PC-3 (cell line): ENCODE results near the gene TSHZ2. TPM values are rescaled to one million over a fixed set of nuclear protein-coding genes. Genes with fewer than 3 reads are reported as not detected.

Source experiments
- ATAC-seq: fragments of 200-7000 bp; cut with Tn5 transposase; 2 replicates; pipeline ENCODE4 v1.9.1; 2020; ENCODE audit warnings: mild to moderate bottlenecking, moderate library complexity
- BruUV-seq: library from RNA; stranded (reverse); fragments of 400-500 nt; replicated peaks from 2 replicates; lab custom pipeline; 2021; lab: Mats Ljungman, UMichigan
- CTCF ChIA-PET: fragments of 300-600 bp; sonication (Branson Sonifier 250); formaldehyde crosslinking; loops from one replicate; lab custom pipeline; 2022; ENCODE audit warnings: antibody characterized with exemption; lab: Charles Lee
- POLR2A ChIA-PET: fragments of 300-600 bp; sonication (Branson Sonifier 250); formaldehyde crosslinking; loops from one replicate; lab custom pipeline; 2022; ENCODE audit warnings: antibody characterized with exemption; ENCODE audit not compliant: unreplicated experiment; lab: Charles Lee
- DNase-seq: peaks from one replicate; pipeline ENCODE4 v3.0.0-alpha.2; 2015
- H2AFZ ChIP-seq: fragments of 300-600 bp; sonication (generic); 2 replicates; pipeline ENCODE4 v1.6.0; 2016; ENCODE audit warnings: antibody characterized with exemption, low read length
- H3F3A ChIP-seq: fragments of 300-600 bp; sonication (generic); one replicate; pipeline ENCODE4 v1.6.0; 2017; ENCODE audit warnings: antibody characterized with exemption, low read length, control low read depth, mild to moderate bottlenecking; ENCODE audit not compliant: unreplicated experiment
- H3K27ac ChIP-seq: fragments of 300-600 bp; sonication (generic); 2 replicates; pipeline ENCODE4 v1.5.1; 2016; ENCODE audit warnings: mild to moderate bottlenecking, low read length
- H3K27me3 ChIP-seq: fragments of 300-600 bp; sonication (generic); 2 replicates; pipeline ENCODE4 v1.6.1; 2016; ENCODE audit warnings: low read length, mixed read lengths
- H3K36me3 ChIP-seq: fragments of 300-600 bp; sonication (generic); 2 replicates; pipeline ENCODE4 v1.6.1; 2016; ENCODE audit warnings: low read depth, mixed run types, low read length, mixed read lengths
- H3K4me1 ChIP-seq: fragments of 300-600 bp; sonication (generic); 2 replicates; pipeline ENCODE4 v1.5.1; 2016; ENCODE audit warnings: low read length; ENCODE audit not compliant: insufficient read depth
- H3K4me2 ChIP-seq: fragments of 300-600 bp; sonication (generic); 2 replicates; pipeline ENCODE4 v1.6.0; 2016; ENCODE audit warnings: low read length
- H3K4me3 ChIP-seq: fragments of 300-600 bp; sonication (generic); 2 replicates; pipeline ENCODE4 v1.5.1; 2016; ENCODE audit warnings: mild to moderate bottlenecking, low read length, mixed read lengths
- H3K79me2 ChIP-seq: fragments of 300-600 bp; sonication (generic); 2 replicates; pipeline ENCODE4 v1.6.1; 2017; ENCODE audit warnings: low read length, mixed read lengths
- H3K9ac ChIP-seq: fragments of 300-600 bp; sonication (generic); 2 replicates; pipeline ENCODE4 v1.6.0; 2016; ENCODE audit warnings: mild to moderate bottlenecking, low read length
- H3K9me2 ChIP-seq: fragments of 300-600 bp; sonication (generic); replicated peaks from 2 replicates; pipeline ENCODE4 v1.6.1; 2016; ENCODE audit warnings: mixed run types, low read length, mixed read lengths
- H3K9me3 ChIP-seq: fragments of 300-600 bp; sonication (generic); 2 replicates; pipeline ENCODE4 v1.6.1; 2016; ENCODE audit warnings: low read length, mixed read lengths
- H4K20me1 ChIP-seq: fragments of 300-600 bp; sonication (generic); 2 replicates; pipeline ENCODE4 v1.6.1; 2016; ENCODE audit warnings: low read length, mixed read lengths
- EZH2 ChIP-seq: fragments of 300-600 bp; sonication (generic); IDR thresholded peaks from one replicate; pipeline ENCODE4 v1.6.1; 2017; ENCODE audit warnings: antibody characterized with exemption, mild to moderate bottlenecking, low read length; ENCODE audit not compliant: unreplicated experiment
- EZH2phosphoT487 ChIP-seq: fragments of 300-600 bp; sonication (generic); IDR thresholded peaks from 2 replicates; pipeline ENCODE4 v1.6.1; 2018; ENCODE audit warnings: mild to moderate bottlenecking, antibody characterized with exemption, low read length, borderline replicate concordance
- intact Hi-C: fragments of 100-400 bp; cut with micrococcal nuclease; formaldehyde crosslinking; loops from 2 replicates; pipeline ENCODE4 v1.9.0; 2023
- total RNA-seq: library from RNA; depleted of rRNA; stranded (reverse); fragments of >200 nt; gene quantifications from 2 replicates; pipeline ENCODE4 v1.2.3, GENCODE V29; 2014
- TF ChIP-seq, protein P1 (sequence below): fragments of 300-600 bp; sonication (generic); conservative IDR thresholded peaks from 2 replicates; pipeline ENCODE4 v1.5.1; 2017; ENCODE audit warnings: antibody characterized with exemption, low read depth, mild to moderate bottlenecking, low read length

TSHZ2 gene
- total RNA-seq, 1 experiment from 2014 or later, result not detected

DNA sequence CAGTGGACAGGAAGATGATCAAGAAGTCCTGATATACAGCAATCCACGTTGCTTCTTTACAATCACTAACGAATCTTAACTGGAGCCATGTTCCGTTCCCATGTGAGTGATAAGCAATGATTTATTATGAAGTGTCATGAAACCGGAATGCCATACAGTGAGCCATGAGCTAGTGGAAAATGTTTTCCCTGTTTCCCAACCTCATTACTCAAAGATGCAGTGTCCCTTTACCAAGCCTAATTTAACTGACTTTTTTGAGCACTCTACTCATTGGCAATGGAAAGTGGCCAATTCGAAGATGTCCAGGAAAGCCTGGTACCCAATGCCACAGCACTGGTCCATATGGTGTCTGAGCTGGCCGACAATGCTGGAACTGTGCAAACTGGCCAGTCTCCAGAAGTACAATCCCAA, 473.2 kb downstream of the TSHZ2 start:
- peaks cover 14% of the 10 kb centered on the region; the same call in 1 of the 2 replicates for H3K9me3 ChIP-seq
- no peaks in the 10 kb centered on the region for H3K36me3 ChIP-seq
- ChIA-PET CTCF (no interaction called here), POLR2A (no interaction called here)
- no TSS peak for BruUV-seq
- H3F3A ChIP-seq, result no peaks in the 10 kb centered on the region
- H3K9ac ChIP-seq, result no peak overlapping the region
- no peak overlapping the region for H3K4me2 ChIP-seq
- DNase-seq, result no peak
- no peaks in the 10 kb centered on the region for H4K20me1 ChIP-seq
- H3K4me1 ChIP-seq, result no peaks in the 10 kb centered on the region
- intact Hi-C loops, result no loop called here
- no peaks in the 10 kb centered on the region for H3K79me2 ChIP-seq
- no peak for TF ChIP-seq EZH2phosphoT487
- no peak for TF ChIP-seq EZH2
- H3K4me3 ChIP-seq, result no peak overlapping the region
- no peaks in the 10 kb centered on the region for H3K9me2 ChIP-seq
- no peak overlapping the region for H2AFZ ChIP-seq
- H3K27me3 ChIP-seq, result no peaks in the 10 kb centered on the region
- no peak for ATAC-seq
- no peak overlapping the region for H3K27ac ChIP-seq

DNA sequence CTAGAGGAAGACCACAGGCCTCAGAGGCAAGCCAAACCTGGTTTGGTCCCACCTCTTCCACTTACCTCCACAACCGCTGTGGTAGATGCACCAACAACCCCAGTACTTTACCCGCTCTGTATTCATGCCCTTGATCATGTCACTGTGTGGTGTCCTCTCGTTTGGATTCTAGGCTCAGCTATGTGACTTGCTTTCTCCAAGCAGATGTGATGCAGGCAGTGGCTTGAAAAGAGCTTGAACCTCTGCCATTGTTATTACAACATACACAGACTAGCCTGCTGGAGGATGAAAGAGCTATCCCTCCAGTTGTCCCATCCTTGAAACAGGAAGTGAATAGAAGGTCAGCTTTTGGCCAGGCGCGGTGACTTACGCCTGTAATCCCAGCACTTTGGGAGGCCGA, 473.8 kb downstream of the TSHZ2 start:
- H3K9me2 ChIP-seq, result no peaks in the 10 kb centered on the region
- DNase-seq (no peak), ATAC-seq (no peak)
- H3K4me2 ChIP-seq, result no peak overlapping the region
- TF ChIP-seq, protein P1, sequence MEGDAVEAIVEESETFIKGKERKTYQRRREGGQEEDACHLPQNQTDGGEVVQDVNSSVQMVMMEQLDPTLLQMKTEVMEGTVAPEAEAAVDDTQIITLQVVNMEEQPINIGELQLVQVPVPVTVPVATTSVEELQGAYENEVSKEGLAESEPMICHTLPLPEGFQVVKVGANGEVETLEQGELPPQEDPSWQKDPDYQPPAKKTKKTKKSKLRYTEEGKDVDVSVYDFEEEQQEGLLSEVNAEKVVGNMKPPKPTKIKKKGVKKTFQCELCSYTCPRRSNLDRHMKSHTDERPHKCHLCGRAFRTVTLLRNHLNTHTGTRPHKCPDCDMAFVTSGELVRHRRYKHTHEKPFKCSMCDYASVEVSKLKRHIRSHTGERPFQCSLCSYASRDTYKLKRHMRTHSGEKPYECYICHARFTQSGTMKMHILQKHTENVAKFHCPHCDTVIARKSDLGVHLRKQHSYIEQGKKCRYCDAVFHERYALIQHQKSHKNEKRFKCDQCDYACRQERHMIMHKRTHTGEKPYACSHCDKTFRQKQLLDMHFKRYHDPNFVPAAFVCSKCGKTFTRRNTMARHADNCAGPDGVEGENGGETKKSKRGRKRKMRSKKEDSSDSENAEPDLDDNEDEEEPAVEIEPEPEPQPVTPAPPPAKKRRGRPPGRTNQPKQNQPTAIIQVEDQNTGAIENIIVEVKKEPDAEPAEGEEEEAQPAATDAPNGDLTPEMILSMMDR, result no peak
- TF ChIP-seq EZH2, result no peak
- TF ChIP-seq EZH2phosphoT487, result no peak
- H3K36me3 ChIP-seq, result no peaks in the 10 kb centered on the region
- H3F3A ChIP-seq, result no peaks in the 10 kb centered on the region
- no peaks in the 10 kb centered on the region for H3K4me1 ChIP-seq
- H3K9ac ChIP-seq, result no peak overlapping the region
- no peak overlapping the region for H3K4me3 ChIP-seq
- no peak overlapping the region for H2AFZ ChIP-seq
- no TSS peak for BruUV-seq
- intact Hi-C loops, result no loop called here
- H3K79me2 ChIP-seq, result no peaks in the 10 kb centered on the region
- peaks cover 14% of the 10 kb centered on the region; the same call in 1 of the 2 replicates for H3K9me3 ChIP-seq
- H3K27ac ChIP-seq, result no peak overlapping the region
- no peaks in the 10 kb centered on the region for H4K20me1 ChIP-seq
- ChIA-PET CTCF (no interaction called here), POLR2A (no interaction called here)
- H3K27me3 ChIP-seq, result no peaks in the 10 kb centered on the region

DNA sequence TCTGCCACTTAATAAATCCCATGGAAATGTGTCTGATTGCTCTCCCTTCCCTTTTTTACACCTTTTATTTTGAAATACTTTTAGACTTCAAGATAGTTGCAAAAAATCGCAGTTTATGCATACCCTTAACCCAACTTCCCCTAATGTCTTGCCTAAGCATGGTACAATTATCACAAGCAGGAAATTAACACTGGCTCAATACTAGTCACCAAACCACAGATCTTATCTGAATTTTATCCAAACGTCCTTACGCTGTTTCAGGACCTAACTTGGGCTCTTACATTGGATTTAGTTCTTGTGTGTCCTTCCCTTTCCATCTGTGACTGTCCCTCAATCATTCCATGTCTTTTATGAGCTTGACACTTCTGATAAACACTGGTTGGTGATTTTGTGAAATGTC, 475.2 kb downstream of the TSHZ2 start:
- Histone ChIP-seq H3F3A (no peaks in the 10 kb centered on the region), H2AFZ (no peak overlapping the region), H3K9me3 (peaks cover 14% of the 10 kb centered on the region; the same call in 1 of the 2 replicates), H3K27ac (no peak overlapping the region), H3K79me2 (no peaks in the 10 kb centered on the region), H3K36me3 (no peaks in the 10 kb centered on the region), H3K9ac (no peak overlapping the region), H3K4me2 (no peak overlapping the region), H3K27me3 (no peaks in the 10 kb centered on the region), H3K4me3 (no peak overlapping the region), H3K4me1 (no peaks in the 10 kb centered on the region), H3K9me2 (no peaks in the 10 kb centered on the region), H4K20me1 (no peaks in the 10 kb centered on the region)
- ChIA-PET POLR2A (no interaction called here), CTCF (no interaction called here)
- intact Hi-C loops, result no loop called here
- no peak for DNase-seq
- BruUV-seq, result no TSS peak
- TF ChIP-seq, protein P1, result no peak
- no peak for TF ChIP-seq EZH2
- TF ChIP-seq EZH2phosphoT487, result no peak
- ATAC-seq, result no peak
